Neural progenitor cell (in vitro differentiated cells): ENCODE results near the gene GINS1. TPM values are rescaled to one million over a fixed set of nuclear protein-coding genes. Genes with fewer than 3 reads are reported as not detected.
A peak's percentile ranks its signal among the peaks of the same experiment; 100 is the strongest.

ENCODE experiments used
- DNase-seq: peaks from one replicate; pipeline ENCODE4 v3.0.0-alpha.2; 2016; ENCODE audit warnings: low spot score
- H2AFZ ChIP-seq: fragments of 200-600 bp; sonication (generic); replicated peaks from 2 replicates; pipeline ENCODE4 v1.6.1; 2016; ENCODE audit warnings: antibody characterized with exemption
- H3F3A ChIP-seq: fragments of 200-600 bp; sonication (generic); 2 replicates; pipeline ENCODE4 v1.6.1; 2016; ENCODE audit warnings: antibody characterized with exemption, low read depth
- H3K27ac ChIP-seq: fragments of 200-600 bp; sonication (generic); 2 replicates; pipeline ENCODE4 v1.5.1; 2016; ENCODE audit warnings: mild to moderate bottlenecking
- H3K27me3 ChIP-seq: fragments of 200-600 bp; sonication (generic); 2 replicates; pipeline ENCODE4 v1.6.1; 2016; ENCODE audit warnings: mild to moderate bottlenecking, moderate library complexity
- H3K36me3 ChIP-seq: fragments of 200-600 bp; sonication (generic); 2 replicates; pipeline ENCODE4 v1.5.1; 2016
- H3K4me1 ChIP-seq: fragments of 200-600 bp; sonication (generic); 2 replicates; pipeline ENCODE4 v1.6.1; 2016; ENCODE audit warnings: mixed run types
- H3K4me2 ChIP-seq: fragments of 200-600 bp; sonication (generic); 2 replicates; pipeline ENCODE4 v1.6.1; 2016
- H3K4me3 ChIP-seq: fragments of 200-600 bp; sonication (generic); 2 replicates; pipeline ENCODE4 v1.5.1; 2016
- H3K79me2 ChIP-seq: fragments of 200-600 bp; sonication (generic); 2 replicates; pipeline ENCODE4 v1.6.1; 2016; ENCODE audit warnings: low read depth
- H3K9ac ChIP-seq: fragments of 200-600 bp; sonication (generic); 2 replicates; pipeline ENCODE4 v1.6.1; 2016
- H3K9me3 ChIP-seq: fragments of 200-600 bp; sonication (generic); 2 replicates; pipeline ENCODE4 v1.5.1; 2016; ENCODE audit warnings: low read depth
- H4K20me1 ChIP-seq: fragments of 200-600 bp; sonication (generic); 2 replicates; pipeline ENCODE4 v1.6.1; 2016; ENCODE audit warnings: low read depth
- H3K27ac Mint-ChIP-seq: 3 replicates; pipeline ENCODE4 v1.8.0; 2021; ENCODE audit warnings: mixed read lengths
- H3K27me3 Mint-ChIP-seq: 2 replicates; pipeline ENCODE4 v1.8.0; 2022; ENCODE audit warnings: low read depth, mild to moderate bottlenecking, inconsistent platforms, moderate library complexity, mixed read lengths; ENCODE audit not compliant: insufficient read depth
- H3K36me3 Mint-ChIP-seq: 3 replicates; pipeline ENCODE4 v1.8.0; 2021; ENCODE audit warnings: mixed read lengths
- H3K4me1 Mint-ChIP-seq: 3 replicates; pipeline ENCODE4 v1.8.0; 2021; ENCODE audit warnings: mixed read lengths
- H3K4me3 Mint-ChIP-seq: 3 replicates; pipeline ENCODE4 v1.8.0; 2021; ENCODE audit warnings: mild to moderate bottlenecking, moderate library complexity, mixed read lengths
- H3K9me3 Mint-ChIP-seq: 3 replicates; pipeline ENCODE4 v1.8.0; 2020; ENCODE audit warnings: mixed read lengths
- EZH2 ChIP-seq: fragments of 200-600 bp; sonication (generic); IDR thresholded peaks from 2 replicates; pipeline ENCODE4 v1.6.1; 2017; ENCODE audit warnings: antibody characterized with exemption, mild to moderate bottlenecking, moderate library complexity
- EZH2phosphoT487 ChIP-seq: fragments of 200-600 bp; sonication (generic); IDR thresholded peaks from 2 replicates; pipeline ENCODE4 v1.6.1; 2017; ENCODE audit warnings: antibody characterized with exemption
- total RNA-seq: library from RNA; depleted of rRNA; stranded (reverse); fragments of >200 nt; gene quantifications from 2 replicates; pipeline ENCODE4 v1.2.3, GENCODE V29; 2015; ENCODE audit warnings: low replicate concordance
- TF ChIP-seq, protein P1 (sequence below): fragments of 200-600 bp; sonication (generic); IDR thresholded peaks from 2 replicates; pipeline ENCODE4 v1.5.1; 2017; ENCODE audit warnings: antibody characterized with exemption, mild to moderate bottlenecking

Gene GINS1
- total RNA-seq, result 51.4 and 69.6 TPM in 2 replicates

- Histone ChIP-seq H3K36me3 (no peaks in the 10 kb centered on the region), H4K20me1 (peaks cover 11% of the 10 kb centered on the region), H3K9ac (peak within 1 kb of the TSS; percentile 92), H2AFZ (peak within 1 kb of the TSS; percentile 93), H3K4me1 (peaks cover 15% of the 10 kb centered on the region), H3K4me2 (peak within 1 kb of the TSS; percentile 94), H3K79me2 (peaks cover 50% of the 10 kb centered on the region), H3K4me3 (peak within 1 kb of the TSS; percentile 90), H3K27ac (peak within 1 kb of the TSS; percentile 69), H3K27me3 (no peaks in the 10 kb centered on the region), H3F3A (peaks cover 3% of the 10 kb centered on the region), H3K9me3 (no peaks in the 10 kb centered on the region)
- Mint-ChIP-seq H3K9me3 (peaks cover 19% of the 10 kb centered on the region), H3K36me3 (peaks cover 2% of the 10 kb centered on the region), H3K4me3 (peak within 1 kb of the TSS; percentile 96), H3K27ac (peak within 1 kb of the TSS; percentile 96), H3K27me3 (peaks cover 8% of the 10 kb centered on the region), H3K4me1 (peaks cover 19% of the 10 kb centered on the region)
- peak; percentile 96 for DNase-seq
- TF ChIP-seq EZH2 (no peak), EZH2phosphoT487 (no peak)
- TF ChIP-seq, protein P1, sequence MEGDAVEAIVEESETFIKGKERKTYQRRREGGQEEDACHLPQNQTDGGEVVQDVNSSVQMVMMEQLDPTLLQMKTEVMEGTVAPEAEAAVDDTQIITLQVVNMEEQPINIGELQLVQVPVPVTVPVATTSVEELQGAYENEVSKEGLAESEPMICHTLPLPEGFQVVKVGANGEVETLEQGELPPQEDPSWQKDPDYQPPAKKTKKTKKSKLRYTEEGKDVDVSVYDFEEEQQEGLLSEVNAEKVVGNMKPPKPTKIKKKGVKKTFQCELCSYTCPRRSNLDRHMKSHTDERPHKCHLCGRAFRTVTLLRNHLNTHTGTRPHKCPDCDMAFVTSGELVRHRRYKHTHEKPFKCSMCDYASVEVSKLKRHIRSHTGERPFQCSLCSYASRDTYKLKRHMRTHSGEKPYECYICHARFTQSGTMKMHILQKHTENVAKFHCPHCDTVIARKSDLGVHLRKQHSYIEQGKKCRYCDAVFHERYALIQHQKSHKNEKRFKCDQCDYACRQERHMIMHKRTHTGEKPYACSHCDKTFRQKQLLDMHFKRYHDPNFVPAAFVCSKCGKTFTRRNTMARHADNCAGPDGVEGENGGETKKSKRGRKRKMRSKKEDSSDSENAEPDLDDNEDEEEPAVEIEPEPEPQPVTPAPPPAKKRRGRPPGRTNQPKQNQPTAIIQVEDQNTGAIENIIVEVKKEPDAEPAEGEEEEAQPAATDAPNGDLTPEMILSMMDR, result peak; percentile 3
Measured at GRCh38 chr20:25407311-25408169, at the start of gene GINS1. Gene GINS1, plus strand, starts transcription at chr20:25407673. Its CDS starts 148 bp downstream, at chr20:25407821.

DNA sequence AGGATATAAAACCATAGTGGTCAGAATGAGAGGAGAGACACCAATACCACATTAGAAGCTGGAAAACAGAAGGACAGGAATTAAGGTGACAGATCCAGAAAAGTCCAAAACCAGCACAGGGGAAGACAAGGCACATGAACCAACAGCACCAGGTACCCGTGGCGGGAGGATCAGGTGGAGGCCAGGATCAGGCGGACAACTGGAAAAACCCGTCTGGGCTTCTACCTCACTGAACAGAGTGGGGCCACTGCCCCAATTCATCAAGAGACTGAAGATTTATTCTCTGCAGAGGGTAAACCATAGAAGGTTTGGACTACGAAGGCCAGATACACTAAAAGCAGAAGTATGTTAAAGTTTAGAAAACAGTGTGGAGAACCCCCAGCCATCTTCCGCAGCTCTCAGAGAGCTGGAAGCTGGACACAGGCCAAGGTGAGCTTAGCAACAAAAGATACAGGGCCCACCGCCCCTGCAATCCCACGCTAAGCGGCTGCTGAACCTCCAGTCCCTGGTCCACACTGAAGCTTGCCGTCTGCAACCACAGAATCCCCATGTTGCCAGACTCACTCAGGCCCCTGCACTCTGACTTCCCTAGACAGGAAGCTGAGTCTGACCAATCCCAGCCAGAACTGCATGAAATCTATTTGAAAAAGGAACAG, 46.7 kb upstream of the GINS1 start:
- no peak overlapping the region for H3K27ac ChIP-seq

DNA sequence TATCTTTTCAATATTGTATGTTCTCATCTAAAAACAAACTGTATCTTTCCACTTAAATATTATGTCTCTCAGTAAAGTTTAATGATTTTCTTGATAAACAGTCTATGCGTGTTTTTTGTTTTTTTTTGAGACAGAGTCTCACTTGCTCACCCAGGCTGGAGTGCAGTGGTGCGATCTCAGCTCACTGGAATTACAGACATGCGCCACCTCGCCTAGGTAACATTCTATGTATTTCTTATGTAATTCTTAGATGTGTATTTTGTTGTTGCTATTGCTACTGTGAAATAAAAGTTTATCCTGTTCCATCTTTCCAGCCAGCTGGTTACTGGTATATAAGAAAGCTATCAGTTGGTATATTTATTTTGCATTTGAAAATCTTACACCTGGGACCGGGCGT, 46.2 kb upstream of the GINS1 start:
- H3K9me3 ChIP-seq, result no peaks in the 10 kb centered on the region
- no peak for DNase-seq
- no peak overlapping the region for H3K27ac ChIP-seq
- Mint-ChIP-seq H3K4me1 (peaks cover 13% of the 10 kb centered on the region), H3K4me3 (no peak overlapping the region), H3K27ac (no peak overlapping the region), H3K36me3 (peaks cover 14% of the 10 kb centered on the region), H3K27me3 (peaks cover 2% of the 10 kb centered on the region), H3K9me3 (peaks cover 13% of the 10 kb centered on the region)
- no peak for TF ChIP-seq EZH2phosphoT487
- TF ChIP-seq, protein P1, result no peak
- no peak for TF ChIP-seq EZH2
- peaks cover 5% of the 10 kb centered on the region for H3F3A ChIP-seq
- no peaks in the 10 kb centered on the region for H3K27me3 ChIP-seq
- no peaks in the 10 kb centered on the region for H3K36me3 ChIP-seq
- no peak overlapping the region for H3K4me3 ChIP-seq
- H3K4me1 ChIP-seq, result peaks cover 10% of the 10 kb centered on the region
- no peak overlapping the region for H2AFZ ChIP-seq
- no peak overlapping the region for H3K9ac ChIP-seq
- no peak overlapping the region for H3K4me2 ChIP-seq
- peaks cover 61% of the 10 kb centered on the region for H3K79me2 ChIP-seq
- peaks cover 25% of the 10 kb centered on the region for H4K20me1 ChIP-seq

More for the DNA sequence above, 46.7 kb upstream of the GINS1 start:
- Histone ChIP-seq H3K4me1 (peaks cover 15% of the 10 kb centered on the region), H3K79me2 (peaks cover 60% of the 10 kb centered on the region), H3K27me3 (no peaks in the 10 kb centered on the region), H3F3A (peaks cover 5% of the 10 kb centered on the region), H3K9ac (no peak overlapping the region), H3K4me3 (no peak overlapping the region), H3K9me3 (no peaks in the 10 kb centered on the region), H3K36me3 (no peaks in the 10 kb centered on the region), H3K4me2 (no peak overlapping the region), H4K20me1 (peaks cover 30% of the 10 kb centered on the region), H2AFZ (no peak overlapping the region)
- Mint-ChIP-seq H3K27ac (no peak overlapping the region), H3K4me3 (no peak overlapping the region), H3K4me1 (peaks cover 13% of the 10 kb centered on the region), H3K27me3 (peaks cover 2% of the 10 kb centered on the region), H3K36me3 (peaks cover 14% of the 10 kb centered on the region), H3K9me3 (peaks cover 13% of the 10 kb centered on the region)
- TF ChIP-seq EZH2phosphoT487, result no peak
- TF ChIP-seq, protein P1, result no peak
- no peak for DNase-seq
